OCI-LY1 (cell line): ENCODE results near the gene DIPK1C.
A peak's percentile ranks its signal among the peaks of the same experiment; 100 is the strongest.

ENCODE experiments used
- H2AFZ ChIP-seq: fragments of 200-600 bp; sonication (generic), shearing (Covaris generic); 2 replicates; pipeline ENCODE4 v1.6.0; 2014; ENCODE audit warnings: antibody characterized with exemption, mild to moderate bottlenecking, low read length
- H3F3A ChIP-seq: fragments of 200-600 bp; sonication (generic), shearing (Covaris generic); 2 replicates; pipeline ENCODE4 v1.6.0; 2014; ENCODE audit warnings: mild to moderate bottlenecking, antibody characterized with exemption, low read length, moderate library complexity; ENCODE audit not compliant: insufficient read depth
- H3K27ac ChIP-seq: fragments of 200-600 bp; sonication (generic); 2 replicates; pipeline ENCODE4 v1.5.1; 2014; ENCODE audit warnings: low read length, mixed run types, mild to moderate bottlenecking, low read depth; ENCODE audit not compliant: poor library complexity, severe bottlenecking
- H3K27me3 ChIP-seq: fragments of 200-600 bp; sonication (generic); 2 replicates; pipeline ENCODE4 v1.6.0; 2014; ENCODE audit warnings: antibody characterized with exemption, mild to moderate bottlenecking, low read length, moderate library complexity; ENCODE audit not compliant: insufficient read depth
- H3K36me3 ChIP-seq: fragments of 200-600 bp; sonication (generic); 2 replicates; pipeline ENCODE4 v1.6.1; 2014; ENCODE audit warnings: mild to moderate bottlenecking, antibody characterized with exemption, low read length, moderate library complexity, mixed read lengths; ENCODE audit not compliant: insufficient read depth
- H3K4me1 ChIP-seq: fragments of 200-600 bp; sonication (generic); 2 replicates; pipeline ENCODE4 v1.5.1; 2014; ENCODE audit warnings: mild to moderate bottlenecking, low read length, moderate library complexity; ENCODE audit not compliant: insufficient read depth, severe bottlenecking
- H3K4me2 ChIP-seq: fragments of 200-600 bp; sonication (generic), shearing (Covaris generic); 2 replicates; pipeline ENCODE4 v1.6.1; 2014; ENCODE audit warnings: low read length
- H3K4me3 ChIP-seq: fragments of 200-600 bp; sonication (generic); 2 replicates; pipeline ENCODE4 v1.5.1; 2014; ENCODE audit warnings: low read length, low read depth, mild to moderate bottlenecking, mixed read lengths; ENCODE audit not compliant: poor library complexity, severe bottlenecking
- H3K79me2 ChIP-seq: fragments of 200-600 bp; shearing (Covaris generic); 2 replicates; pipeline ENCODE4 v1.6.1; 2016; ENCODE audit warnings: mixed run types, low read length, mixed read lengths; ENCODE audit not compliant: insufficient read depth
- H3K9ac ChIP-seq: fragments of 200-600 bp; sonication (generic), shearing (Covaris generic); 2 replicates; pipeline ENCODE4 v1.6.1; 2014; ENCODE audit warnings: mild to moderate bottlenecking, low read length, mixed read lengths
- H3K9me2 ChIP-seq: fragments of 200-600 bp; sonication (generic), shearing (Covaris generic); 2 replicates; pipeline ENCODE4 v1.6.1; 2014; ENCODE audit warnings: low read depth, mild to moderate bottlenecking, low read length, mixed read lengths
- H3K9me3 ChIP-seq: fragments of 200-600 bp; shearing (Covaris generic); 2 replicates; pipeline ENCODE4 v1.6.1; 2014; ENCODE audit warnings: low read length, mixed read lengths
- H4K20me1 ChIP-seq: fragments of 200-600 bp; sonication (generic), shearing (Covaris generic); 2 replicates; pipeline ENCODE4 v1.6.0; 2016; ENCODE audit warnings: mild to moderate bottlenecking, low read length; ENCODE audit not compliant: insufficient read depth
- EZH2 ChIP-seq: fragments of 200-600 bp; sonication (generic), shearing (Covaris generic); IDR thresholded peaks from 2 replicates; pipeline ENCODE4 v1.8.0; 2017; ENCODE audit warnings: borderline replicate concordance, mixed run types, mild to moderate bottlenecking, antibody characterized with exemption, low read length, moderate library complexity, mixed read lengths
- TF ChIP-seq, protein P1 (sequence below): fragments of 200-600 bp; sonication (generic), shearing (Covaris generic); IDR thresholded peaks from 2 replicates; pipeline ENCODE4 v1.5.1; 2017; ENCODE audit warnings: mild to moderate bottlenecking, antibody characterized with exemption, low read length, moderate library complexity, mixed read lengths

Gene DIPK1C

DNA sequence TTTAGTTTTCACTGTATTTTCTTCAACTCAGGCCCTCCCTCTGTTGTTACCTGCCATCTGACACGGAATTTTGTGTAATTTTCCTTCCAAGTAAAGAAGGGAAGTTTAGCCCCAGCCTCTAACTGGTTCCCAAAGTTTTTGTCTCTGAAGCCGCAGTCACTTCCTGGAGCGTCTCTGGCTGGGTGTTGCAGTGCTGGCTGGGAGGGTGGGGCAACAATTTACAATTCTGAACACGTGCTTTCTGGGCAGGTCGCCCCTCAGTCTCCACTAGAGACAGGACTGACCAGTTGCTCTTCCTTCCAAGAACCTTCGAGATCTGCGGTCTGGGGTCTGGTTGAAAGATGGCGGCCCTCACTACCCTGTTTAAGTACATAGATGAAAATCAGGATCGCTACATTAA lies 42.5 kb upstream of the DIPK1C start:
- H3K9me2 ChIP-seq = no peaks in the 10 kb centered on the region
- H3K9ac ChIP-seq = peak overlapping the region; percentile 67
- H3K36me3 ChIP-seq = peaks cover 34% of the 10 kb centered on the region; the same call in 1 of the 2 replicates
- H4K20me1 ChIP-seq = no peaks in the 10 kb centered on the region
- peak overlapping the region; percentile 87 for H3K4me2 ChIP-seq
- H3K79me2 ChIP-seq = peaks cover 6% of the 10 kb centered on the region; the same call in 1 of the 2 replicates
- TF ChIP-seq, protein P1, sequence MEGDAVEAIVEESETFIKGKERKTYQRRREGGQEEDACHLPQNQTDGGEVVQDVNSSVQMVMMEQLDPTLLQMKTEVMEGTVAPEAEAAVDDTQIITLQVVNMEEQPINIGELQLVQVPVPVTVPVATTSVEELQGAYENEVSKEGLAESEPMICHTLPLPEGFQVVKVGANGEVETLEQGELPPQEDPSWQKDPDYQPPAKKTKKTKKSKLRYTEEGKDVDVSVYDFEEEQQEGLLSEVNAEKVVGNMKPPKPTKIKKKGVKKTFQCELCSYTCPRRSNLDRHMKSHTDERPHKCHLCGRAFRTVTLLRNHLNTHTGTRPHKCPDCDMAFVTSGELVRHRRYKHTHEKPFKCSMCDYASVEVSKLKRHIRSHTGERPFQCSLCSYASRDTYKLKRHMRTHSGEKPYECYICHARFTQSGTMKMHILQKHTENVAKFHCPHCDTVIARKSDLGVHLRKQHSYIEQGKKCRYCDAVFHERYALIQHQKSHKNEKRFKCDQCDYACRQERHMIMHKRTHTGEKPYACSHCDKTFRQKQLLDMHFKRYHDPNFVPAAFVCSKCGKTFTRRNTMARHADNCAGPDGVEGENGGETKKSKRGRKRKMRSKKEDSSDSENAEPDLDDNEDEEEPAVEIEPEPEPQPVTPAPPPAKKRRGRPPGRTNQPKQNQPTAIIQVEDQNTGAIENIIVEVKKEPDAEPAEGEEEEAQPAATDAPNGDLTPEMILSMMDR = no peak
- TF ChIP-seq EZH2 = no peak
- peaks cover 50% of the 10 kb centered on the region for H3K4me1 ChIP-seq
- peak overlapping the region; percentile 87 for H3K4me3 ChIP-seq
- no peaks in the 10 kb centered on the region for H3K27me3 ChIP-seq
- H3K9me3 ChIP-seq = no peaks in the 10 kb centered on the region
- H3F3A ChIP-seq = 0 out of 2 replicates have a peak, but pooled peaks cover 5% of the 10 kb centered on the region
- peak overlapping the region; percentile 95 for H3K27ac ChIP-seq
- H2AFZ ChIP-seq = no peak overlapping the region

DNA sequence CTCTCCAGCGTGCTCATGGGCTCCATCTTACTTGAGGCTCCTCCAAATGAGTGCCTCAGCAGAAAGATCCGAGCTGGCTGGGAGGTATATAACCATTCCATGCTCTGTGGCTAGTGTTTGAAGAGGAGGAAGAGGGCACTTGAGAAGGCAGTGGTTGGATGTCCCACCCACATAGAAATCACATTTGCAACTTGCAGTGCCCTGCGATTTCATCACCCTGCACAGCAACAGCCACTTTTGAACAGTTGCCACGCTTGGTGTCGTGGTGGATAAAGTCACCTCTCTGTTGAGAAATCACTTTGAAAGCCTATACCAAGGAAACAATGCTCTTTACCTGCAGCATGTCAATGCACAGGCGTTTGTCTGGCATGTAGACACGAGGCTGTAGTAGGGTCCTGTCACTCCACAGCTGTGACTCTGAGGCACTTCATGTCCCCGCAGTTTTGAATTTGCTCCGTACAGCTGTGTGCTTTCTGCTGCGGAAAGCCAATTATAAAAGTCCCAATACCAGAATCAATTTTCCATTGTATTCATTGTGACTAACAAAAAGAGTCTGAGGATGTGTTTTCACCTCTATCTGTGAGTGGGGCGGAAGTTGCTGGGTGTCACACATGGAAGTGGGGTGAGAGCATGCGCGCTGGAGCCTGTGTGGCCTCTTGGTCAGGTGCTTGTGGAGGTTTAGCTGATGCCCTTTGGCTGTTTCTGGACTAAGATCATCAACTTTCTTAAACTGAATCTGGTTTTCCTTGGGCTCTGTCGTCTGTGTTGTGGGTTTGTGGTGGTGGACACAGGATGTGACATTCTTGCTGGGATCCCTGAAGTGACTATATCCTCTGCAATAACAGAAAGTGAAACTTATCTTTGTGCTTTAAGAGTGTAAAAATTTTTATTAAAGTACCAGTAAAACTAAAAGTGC lies 41.9 kb upstream of the DIPK1C start:
- H3F3A ChIP-seq = 0 out of 2 replicates have a peak, but pooled peaks cover 9% of the 10 kb centered on the region
- H3K9me2 ChIP-seq = no peaks in the 10 kb centered on the region
- no peaks in the 10 kb centered on the region for H3K27me3 ChIP-seq
- peaks cover 28% of the 10 kb centered on the region; the same call in 1 of the 2 replicates for H3K36me3 ChIP-seq
- peaks cover 50% of the 10 kb centered on the region for H3K4me1 ChIP-seq
- no peaks in the 10 kb centered on the region for H3K9me3 ChIP-seq
- peak overlapping the region; percentile 35; the same call in 1 of the 2 replicates for H2AFZ ChIP-seq
- H3K27ac ChIP-seq = peak overlapping the region; percentile 95
- no peaks in the 10 kb centered on the region for H4K20me1 ChIP-seq
- H3K79me2 ChIP-seq = peaks cover 6% of the 10 kb centered on the region; the same call in 1 of the 2 replicates
- peak overlapping the region; percentile 87 for H3K4me2 ChIP-seq
- H3K4me3 ChIP-seq = peak overlapping the region; percentile 87
- TF ChIP-seq, protein P1 = no peak
- TF ChIP-seq EZH2 = no peak
- H3K9ac ChIP-seq = peak overlapping the region; percentile 67

GRCh38 chr18:74497778-74498177 lies 40.7 kb upstream of the DIPK1C start:
- peak overlapping the region; percentile 87 for H3K4me3 ChIP-seq
- H3K9ac ChIP-seq = no peak overlapping the region
- no peaks in the 10 kb centered on the region for H3K27me3 ChIP-seq
- H3K36me3 ChIP-seq = peaks cover 19% of the 10 kb centered on the region; the same call in 1 of the 2 replicates
- no peaks in the 10 kb centered on the region for H4K20me1 ChIP-seq
- H3F3A ChIP-seq = 0 out of 2 replicates have a peak, but pooled peaks cover 10% of the 10 kb centered on the region
- no peaks in the 10 kb centered on the region for H3K9me3 ChIP-seq
- H3K9me2 ChIP-seq = no peaks in the 10 kb centered on the region
- H3K27ac ChIP-seq = peak overlapping the region; percentile 95
- peaks cover 6% of the 10 kb centered on the region; the same call in 1 of the 2 replicates for H3K79me2 ChIP-seq
- peaks cover 50% of the 10 kb centered on the region for H3K4me1 ChIP-seq
- TF ChIP-seq, protein P1 = no peak
- TF ChIP-seq EZH2 = no peak
- H3K4me2 ChIP-seq = peak overlapping the region; percentile 87
- no peak overlapping the region for H2AFZ ChIP-seq
